Measurements from ENCODE around the gene FGGY. TPM values are rescaled to one million over a fixed set of nuclear protein-coding genes. Genes with fewer than 3 reads are reported as not detected.

Gene FGGY
- total RNA-seq, 1 experiment from 2014 or later: 12.0 TPM

DNA sequence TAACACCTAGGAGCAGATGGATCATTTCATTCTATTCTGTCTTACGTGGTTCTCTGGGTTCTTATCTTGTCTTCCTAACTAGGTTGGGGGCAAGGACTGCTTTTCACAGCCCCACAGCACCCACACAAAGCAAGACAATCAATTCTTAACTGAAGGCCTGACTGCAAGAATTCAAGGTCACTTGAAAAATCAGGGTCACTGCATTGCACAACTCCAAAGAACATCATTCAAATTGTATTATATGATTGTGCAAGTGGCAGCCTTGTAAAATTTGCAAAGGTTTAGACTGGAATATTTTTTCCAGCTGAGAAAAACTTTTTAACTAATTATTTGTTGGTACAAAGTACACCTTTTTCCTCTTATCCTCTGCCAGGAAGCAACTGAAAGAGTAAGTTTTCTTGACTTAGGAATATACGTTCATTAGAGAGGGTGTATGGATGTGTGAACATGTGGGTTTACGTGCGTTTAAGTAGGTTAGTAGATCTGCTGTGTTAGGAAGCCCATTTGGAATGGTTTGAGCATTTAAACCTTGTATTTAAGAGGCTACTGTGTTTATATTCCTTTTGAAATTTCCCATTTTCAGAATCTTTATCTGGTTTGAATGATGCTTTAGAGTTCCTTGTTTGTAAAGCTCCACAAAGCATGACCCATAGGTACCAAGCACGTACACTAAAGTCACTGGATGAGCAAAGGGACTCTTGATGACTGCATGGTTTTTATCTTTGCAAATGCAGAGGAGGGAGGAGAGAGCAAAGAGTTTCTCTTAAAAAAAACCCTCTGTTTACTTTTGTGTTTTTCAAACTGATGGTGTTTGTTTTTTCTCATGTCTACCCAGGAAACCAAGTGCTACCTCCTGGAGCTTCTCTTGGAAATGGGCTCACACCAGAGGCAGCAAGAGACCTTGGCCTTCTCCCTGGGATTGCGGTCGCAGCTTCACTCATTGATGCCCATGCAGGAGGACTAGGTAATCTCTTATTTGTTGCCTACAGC is 214.9 kb downstream of the FGGY start:
- POLR2A ChIA-PET: no interaction called here
- Mint-ChIP-seq H3K36me3 (0 out of 2 replicates have a peak, but pooled peaks cover 2% of the 10 kb centered on the region), H3K27ac (no peak overlapping the region), H3K27me3 (ENCODE audit: low read depth) (no peaks in the 10 kb centered on the region), H3K4me1 (peaks cover 9% of the 10 kb centered on the region), H3K4me3 (no peak overlapping the region), H3K9me3 (no peaks in the 10 kb centered on the region)
- DNase-seq (ENCODE audit: low spot score) (no peak), ATAC-seq (no peak)
- CTCF ChIA-PET: no interaction called here
- no peak for TF ChIP-seq ZNF416 (CRISPR knock-in tag; IDR thresholded peaks at IDR 0.05)
- TF ChIP-seq GABPB1 (CRISPR knock-in tag; IDR thresholded peaks at IDR 0.05): peak; percentile 44; the same call in 1 of the 2 replicates

DNA sequence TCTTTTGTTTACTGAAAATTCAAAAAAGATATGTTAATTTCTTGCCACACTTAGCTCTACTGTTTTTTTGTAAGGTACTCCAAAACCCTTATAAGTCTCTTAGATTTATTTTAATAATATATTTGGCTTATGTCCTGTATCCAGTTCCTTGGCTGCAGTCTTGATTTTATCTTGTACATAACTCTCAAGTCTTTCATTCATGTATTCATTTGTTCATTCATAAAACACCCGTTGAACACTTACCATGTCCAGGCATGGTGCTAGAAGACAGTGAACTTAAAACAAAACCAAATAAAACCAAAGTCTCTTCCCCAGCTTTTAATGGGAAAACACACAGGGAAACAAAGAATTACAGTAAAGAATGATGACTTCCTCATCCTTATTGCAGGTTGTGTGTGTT is 215.8 kb downstream of the FGGY start:
- H3K4me1 Mint-ChIP-seq: peaks cover 10% of the 10 kb centered on the region
- peaks cover 6% of the 10 kb centered on the region; the same call in 1 of the 2 replicates for H3K36me3 Mint-ChIP-seq
- POLR2A ChIA-PET: no interaction called here
- H3K27me3 Mint-ChIP-seq (ENCODE audit: low read depth): no peaks in the 10 kb centered on the region
- DNase-seq (ENCODE audit: low spot score) (no peak), ATAC-seq (no peak)
- TF ChIP-seq SMAD3 (CRISPR knock-in tag; IDR thresholded peaks at IDR 0.05; ENCODE audit: borderline replicate concordance) (no peak), HMGXB4 (CRISPR knock-in tag; IDR thresholded peaks at IDR 0.05) (no peak), GABPB1 (CRISPR knock-in tag; IDR thresholded peaks at IDR 0.05) (no peak), GRHL2 (CRISPR knock-in tag; IDR thresholded peaks at IDR 0.05; ENCODE audit: insufficient replicate concordance, severe bottlenecking) (no peak)
- TF ChIP-seq, protein P1, sequence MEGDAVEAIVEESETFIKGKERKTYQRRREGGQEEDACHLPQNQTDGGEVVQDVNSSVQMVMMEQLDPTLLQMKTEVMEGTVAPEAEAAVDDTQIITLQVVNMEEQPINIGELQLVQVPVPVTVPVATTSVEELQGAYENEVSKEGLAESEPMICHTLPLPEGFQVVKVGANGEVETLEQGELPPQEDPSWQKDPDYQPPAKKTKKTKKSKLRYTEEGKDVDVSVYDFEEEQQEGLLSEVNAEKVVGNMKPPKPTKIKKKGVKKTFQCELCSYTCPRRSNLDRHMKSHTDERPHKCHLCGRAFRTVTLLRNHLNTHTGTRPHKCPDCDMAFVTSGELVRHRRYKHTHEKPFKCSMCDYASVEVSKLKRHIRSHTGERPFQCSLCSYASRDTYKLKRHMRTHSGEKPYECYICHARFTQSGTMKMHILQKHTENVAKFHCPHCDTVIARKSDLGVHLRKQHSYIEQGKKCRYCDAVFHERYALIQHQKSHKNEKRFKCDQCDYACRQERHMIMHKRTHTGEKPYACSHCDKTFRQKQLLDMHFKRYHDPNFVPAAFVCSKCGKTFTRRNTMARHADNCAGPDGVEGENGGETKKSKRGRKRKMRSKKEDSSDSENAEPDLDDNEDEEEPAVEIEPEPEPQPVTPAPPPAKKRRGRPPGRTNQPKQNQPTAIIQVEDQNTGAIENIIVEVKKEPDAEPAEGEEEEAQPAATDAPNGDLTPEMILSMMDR (IDR thresholded peaks at IDR 0.05): no peak
- no peak overlapping the region for H3K27ac Mint-ChIP-seq
- no peaks in the 10 kb centered on the region for H3K9me3 Mint-ChIP-seq
- H3K4me3 Mint-ChIP-seq: no peak overlapping the region
- CTCF ChIA-PET: no interaction called here

DNA sequence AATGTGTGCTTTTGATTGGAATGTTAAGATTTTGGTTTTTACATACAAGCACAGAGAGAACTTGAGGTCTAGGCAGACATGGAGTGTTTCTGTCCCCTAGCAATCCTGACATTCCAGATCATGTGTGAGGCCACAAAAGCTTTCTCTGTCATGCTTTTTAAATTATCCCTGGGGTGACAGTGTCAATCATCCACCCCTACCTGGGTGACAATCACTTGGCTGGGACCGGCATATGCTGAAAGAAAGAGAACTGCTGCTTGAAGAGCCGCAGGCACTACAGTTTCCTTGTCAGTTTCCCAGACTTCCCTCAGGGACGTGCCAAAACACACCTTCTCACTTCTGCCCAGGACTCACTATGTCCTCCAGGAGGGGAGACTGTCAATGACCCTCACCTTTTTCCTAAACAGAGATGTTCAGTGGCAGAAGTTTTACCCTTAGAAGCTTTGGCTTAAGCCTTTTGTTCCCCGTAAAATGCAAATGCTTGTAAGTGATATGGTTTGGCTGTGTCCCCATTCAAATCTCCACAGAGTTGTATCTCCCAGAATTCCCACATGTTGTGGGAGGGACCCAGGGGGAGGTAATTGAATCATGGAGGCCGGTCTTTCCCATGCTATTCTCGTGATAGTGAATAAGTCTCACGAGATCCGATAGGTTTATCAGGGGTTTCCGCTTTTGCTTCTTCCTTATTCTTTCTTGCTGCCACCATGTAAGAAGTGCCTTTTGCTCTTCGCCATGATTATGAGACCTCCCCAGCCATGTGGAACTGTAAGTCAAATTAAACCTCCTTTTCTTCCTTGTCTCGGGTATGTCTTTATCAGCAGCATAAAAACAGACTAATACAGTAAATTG is 217.4 kb downstream of the FGGY start:
- no peak overlapping the region for H3K27ac Mint-ChIP-seq
- ChIA-PET POLR2A (no interaction called here), CTCF (no interaction called here)
- no peak for ATAC-seq
- no peaks in the 10 kb centered on the region for H3K27me3 Mint-ChIP-seq (ENCODE audit: low read depth)
- 0 out of 2 replicates have a peak, but pooled peaks cover 6% of the 10 kb centered on the region for H3K4me1 Mint-ChIP-seq
- no peaks in the 10 kb centered on the region for H3K9me3 Mint-ChIP-seq
- peaks cover 6% of the 10 kb centered on the region; the same call in 1 of the 2 replicates for H3K36me3 Mint-ChIP-seq
- H3K4me3 Mint-ChIP-seq: no peak overlapping the region
- DNase-seq (ENCODE audit: low spot score): no peak
- TF ChIP-seq GRHL2 (CRISPR knock-in tag; IDR thresholded peaks at IDR 0.05; ENCODE audit: insufficient replicate concordance, severe bottlenecking) (no peak), MXD4 (CRISPR knock-in tag; IDR thresholded peaks at IDR 0.05; ENCODE audit: borderline replicate concordance) (no peak), CREM (CRISPR knock-in tag; IDR thresholded peaks at IDR 0.05) (no peak), JAZF1 (CRISPR knock-in tag; IDR thresholded peaks at IDR 0.05) (no peak), CBFB (CRISPR knock-in tag; IDR thresholded peaks at IDR 0.05; ENCODE audit: low read depth) (no peak), GTF2I (CRISPR knock-in tag; conservative IDR thresholded peaks at IDR 0.05) (no peak), EMX1 (CRISPR knock-in tag; IDR thresholded peaks at IDR 0.05) (no peak), PRDM15 (CRISPR knock-in tag; IDR thresholded peaks at IDR 0.05) (no peak), HMGXB4 (CRISPR knock-in tag; IDR thresholded peaks at IDR 0.05) (no peak)
- TF ChIP-seq, protein P2, sequence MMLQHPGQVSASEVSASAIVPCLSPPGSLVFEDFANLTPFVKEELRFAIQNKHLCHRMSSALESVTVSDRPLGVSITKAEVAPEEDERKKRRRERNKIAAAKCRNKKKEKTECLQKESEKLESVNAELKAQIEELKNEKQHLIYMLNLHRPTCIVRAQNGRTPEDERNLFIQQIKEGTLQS (CRISPR knock-in tag; conservative IDR thresholded peaks at IDR 0.05): no peak
- TF ChIP-seq, protein P3, sequence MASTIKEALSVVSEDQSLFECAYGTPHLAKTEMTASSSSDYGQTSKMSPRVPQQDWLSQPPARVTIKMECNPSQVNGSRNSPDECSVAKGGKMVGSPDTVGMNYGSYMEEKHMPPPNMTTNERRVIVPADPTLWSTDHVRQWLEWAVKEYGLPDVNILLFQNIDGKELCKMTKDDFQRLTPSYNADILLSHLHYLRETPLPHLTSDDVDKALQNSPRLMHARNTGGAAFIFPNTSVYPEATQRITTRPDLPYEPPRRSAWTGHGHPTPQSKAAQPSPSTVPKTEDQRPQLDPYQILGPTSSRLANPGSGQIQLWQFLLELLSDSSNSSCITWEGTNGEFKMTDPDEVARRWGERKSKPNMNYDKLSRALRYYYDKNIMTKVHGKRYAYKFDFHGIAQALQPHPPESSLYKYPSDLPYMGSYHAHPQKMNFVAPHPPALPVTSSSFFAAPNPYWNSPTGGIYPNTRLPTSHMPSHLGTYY (CRISPR knock-in tag; IDR thresholded peaks at IDR 0.05): no peak

All from WTC11 (cell line).